Activated effector memory CD4-positive, alpha-beta T cell treated with Interleukin-2 at 50 U/mL for 16 hours (primary cell): ENCODE measurements around the gene TMEM231.
"Not testable (repeated sequence)": the region's sequence is repeated elsewhere in the genome, so short reads cannot be mapped to it uniquely, and the experiment has no call there.

Experiments
- DNase-seq: peaks from one replicate; pipeline ENCODE4 v3.0.0-alpha.2; 2020

Gene TMEM231

GRCh38 chr16:75529056-75529905 is 26.8 kb downstream of the TMEM231 start:
- no peak for DNase-seq

GRCh38 chr16:75527825-75528299 is 28.2 kb downstream of the TMEM231 start:
- DNase-seq, result no peak

- DNase-seq, result no peak
These were observed 29.8 kb downstream of the TMEM231 start for GRCh38 chr16:75526032-75526790.

DNA sequence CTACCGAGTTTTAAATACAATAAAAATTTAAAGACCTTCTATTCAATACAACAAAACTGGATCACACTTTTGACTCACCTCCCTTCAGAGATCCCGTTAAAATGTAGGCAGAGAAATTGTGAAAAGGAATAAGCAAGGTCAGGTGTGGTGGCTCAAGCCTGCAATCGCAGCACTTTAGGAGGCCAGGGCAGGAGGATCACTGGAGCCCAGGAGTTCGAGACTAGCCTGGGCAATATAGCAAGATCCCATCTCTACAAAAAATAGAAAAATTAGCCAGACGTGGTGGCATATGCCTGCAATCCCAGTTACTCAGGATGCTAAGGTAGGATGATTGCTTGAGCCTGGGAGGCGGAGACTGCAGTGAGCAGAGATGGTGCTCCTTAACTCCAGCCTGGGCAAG is 36.9 kb downstream of the TMEM231 start:
- no peak for DNase-seq

DNA sequence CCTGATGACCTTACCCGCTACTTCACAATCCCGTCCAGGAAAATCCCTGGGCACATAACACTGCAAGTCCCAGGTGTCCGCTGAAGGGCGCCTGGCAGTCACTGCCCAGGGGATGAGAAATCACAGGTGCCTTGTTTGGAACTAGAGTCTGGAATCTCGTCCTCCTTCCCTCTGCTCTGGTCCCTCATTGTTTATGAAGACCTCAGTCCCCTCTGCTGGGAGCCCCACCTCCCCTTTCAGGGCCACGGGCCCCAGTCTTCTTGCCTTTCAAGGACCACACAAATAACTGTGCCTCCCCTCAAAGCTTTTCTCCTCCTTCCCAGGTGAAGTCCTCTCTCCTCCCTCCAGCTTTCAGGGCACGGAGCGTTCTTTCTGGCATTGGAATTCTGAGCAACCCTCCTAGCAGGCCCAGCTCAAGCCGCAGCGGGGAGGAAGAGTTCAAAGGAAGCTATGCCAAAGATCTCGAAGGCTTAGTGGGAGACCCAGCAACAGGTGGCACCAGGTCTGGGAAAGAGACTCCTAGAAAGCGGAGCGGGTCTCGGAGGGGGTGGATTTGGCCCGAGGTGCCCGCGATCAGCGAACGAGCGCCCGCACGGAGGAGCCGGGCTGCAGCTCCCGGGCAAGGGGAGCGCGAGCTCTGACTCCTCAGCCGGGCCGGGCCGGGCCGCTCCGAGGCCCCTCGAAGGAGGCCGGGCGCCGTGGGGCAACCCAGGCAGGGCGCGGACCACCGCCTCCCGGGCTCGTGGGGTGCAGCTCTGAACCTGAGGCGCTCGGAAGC is 39.7 kb downstream of the TMEM231 start:
- peak; percentile 15 for DNase-seq

DNA sequence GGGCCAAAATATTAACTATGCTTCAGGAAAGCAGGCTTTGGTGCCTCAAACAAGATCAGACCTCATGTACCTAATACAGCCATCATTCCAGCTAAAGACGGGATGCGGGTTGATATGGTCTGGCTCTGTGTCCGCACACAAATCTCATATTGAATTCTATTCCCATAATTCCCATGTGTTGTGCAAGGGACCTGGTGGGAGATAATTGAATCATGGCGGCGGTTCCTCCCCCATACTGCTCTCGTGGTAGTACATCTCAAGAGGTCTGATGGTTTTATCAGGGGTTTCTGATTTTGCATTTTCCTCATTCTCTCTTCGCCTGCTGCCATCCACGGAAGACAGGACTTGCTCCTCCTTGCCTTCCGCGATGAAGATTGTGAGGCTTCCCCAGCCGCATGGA is 41.8 kb downstream of the TMEM231 start:
- DNase-seq, result no peak

GRCh38 chr16:75506574-75506973 is 49.5 kb downstream of the TMEM231 start:
- DNase-seq, result no peak

DNA sequence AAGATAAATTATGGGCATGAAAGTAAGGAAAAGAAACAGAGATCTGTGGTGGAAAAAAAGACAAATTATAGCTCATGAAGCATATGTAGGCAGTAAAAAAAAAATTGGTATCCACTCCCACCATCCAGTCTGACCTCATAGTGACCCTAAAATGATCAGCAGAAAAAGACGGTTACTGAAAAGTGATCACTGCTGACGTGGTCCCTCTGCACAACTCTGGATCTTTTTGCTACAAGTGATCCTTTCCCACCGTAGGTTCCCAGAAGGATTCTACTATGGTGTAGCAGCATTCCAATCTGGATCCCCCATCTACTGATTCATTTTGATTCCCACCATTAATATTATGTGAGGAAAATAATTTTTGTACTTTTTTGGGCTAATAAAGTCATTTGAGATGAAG is 49.9 kb downstream of the TMEM231 start:
- no peak for DNase-seq

DNA sequence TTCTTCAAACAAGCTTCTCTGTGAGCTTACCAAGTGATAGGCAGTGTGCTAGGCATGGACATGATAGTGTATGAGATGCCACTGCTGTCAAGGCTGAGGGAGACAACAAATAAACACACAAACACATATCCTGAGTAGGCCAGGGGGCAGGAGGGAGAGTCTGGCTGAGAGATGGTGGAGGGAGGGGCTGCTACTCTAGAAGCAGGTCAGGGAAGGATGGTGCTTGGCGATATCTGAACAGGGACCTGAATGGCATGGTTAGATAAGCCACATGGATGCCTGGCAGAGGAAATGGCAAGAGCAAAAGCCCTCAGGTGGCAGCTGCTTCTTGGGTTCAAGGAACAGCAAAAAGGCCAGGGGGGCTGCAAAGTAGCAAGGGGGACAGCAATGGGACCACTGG is 52.3 kb downstream of the TMEM231 start:
- no peak for DNase-seq

DNA sequence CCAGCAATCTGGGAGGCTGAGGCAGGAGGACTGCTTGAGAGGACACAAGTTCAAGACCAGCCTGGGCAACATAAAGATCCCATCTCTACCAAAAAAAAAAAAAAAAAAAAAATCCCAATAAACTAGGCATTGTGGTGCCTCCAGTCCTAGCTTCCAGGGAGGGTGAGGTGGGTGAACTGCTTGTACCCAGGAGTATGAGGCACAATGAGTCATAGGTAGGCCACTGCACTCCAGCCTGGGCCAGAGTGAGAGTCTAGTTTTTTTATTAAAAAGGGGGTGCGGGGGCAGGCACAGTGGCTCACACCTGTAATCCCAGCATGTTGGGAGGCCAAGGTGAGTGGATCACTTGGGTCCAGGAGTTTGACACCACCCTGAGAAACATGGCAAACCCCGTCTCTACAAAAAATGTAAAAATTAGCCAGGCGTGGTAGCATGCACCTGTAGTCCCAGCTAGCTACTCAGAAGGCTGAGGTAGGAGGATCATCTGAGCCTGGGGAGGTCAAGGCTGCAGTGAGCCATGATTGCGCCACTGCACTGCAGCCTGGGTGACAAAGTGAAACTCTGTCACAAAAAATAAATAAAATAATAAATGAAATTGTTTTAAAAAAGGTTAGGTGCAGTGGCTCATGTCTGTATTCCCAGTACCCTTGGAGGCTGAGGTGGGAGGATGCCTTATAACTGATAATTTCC is 53.0 kb downstream of the TMEM231 start:
- DNase-seq, result no peak

DNA sequence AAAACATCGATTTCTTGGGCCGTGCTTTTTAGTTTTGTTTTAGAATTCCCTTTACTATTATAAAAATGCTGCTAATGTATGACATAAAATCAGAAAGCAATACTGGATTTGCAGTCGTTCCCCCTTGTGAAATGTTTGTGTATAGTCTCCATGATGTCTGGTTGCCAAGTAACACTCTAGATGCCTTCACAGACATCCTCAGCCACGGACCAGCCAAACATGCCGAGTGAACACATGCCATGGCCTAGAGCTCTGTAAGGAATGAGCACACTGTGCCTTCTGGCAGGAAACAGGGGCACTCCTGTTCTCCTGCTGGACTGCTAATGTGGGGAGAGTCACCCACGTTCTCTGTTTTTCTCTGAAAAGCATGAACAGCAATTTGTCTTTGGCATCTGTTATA is 54.2 kb downstream of the TMEM231 start:
- DNase-seq, result not testable (repeated sequence)

GRCh38 chr16:75501359-75501758 is 54.7 kb downstream of the TMEM231 start:
- no peak for DNase-seq

DNA sequence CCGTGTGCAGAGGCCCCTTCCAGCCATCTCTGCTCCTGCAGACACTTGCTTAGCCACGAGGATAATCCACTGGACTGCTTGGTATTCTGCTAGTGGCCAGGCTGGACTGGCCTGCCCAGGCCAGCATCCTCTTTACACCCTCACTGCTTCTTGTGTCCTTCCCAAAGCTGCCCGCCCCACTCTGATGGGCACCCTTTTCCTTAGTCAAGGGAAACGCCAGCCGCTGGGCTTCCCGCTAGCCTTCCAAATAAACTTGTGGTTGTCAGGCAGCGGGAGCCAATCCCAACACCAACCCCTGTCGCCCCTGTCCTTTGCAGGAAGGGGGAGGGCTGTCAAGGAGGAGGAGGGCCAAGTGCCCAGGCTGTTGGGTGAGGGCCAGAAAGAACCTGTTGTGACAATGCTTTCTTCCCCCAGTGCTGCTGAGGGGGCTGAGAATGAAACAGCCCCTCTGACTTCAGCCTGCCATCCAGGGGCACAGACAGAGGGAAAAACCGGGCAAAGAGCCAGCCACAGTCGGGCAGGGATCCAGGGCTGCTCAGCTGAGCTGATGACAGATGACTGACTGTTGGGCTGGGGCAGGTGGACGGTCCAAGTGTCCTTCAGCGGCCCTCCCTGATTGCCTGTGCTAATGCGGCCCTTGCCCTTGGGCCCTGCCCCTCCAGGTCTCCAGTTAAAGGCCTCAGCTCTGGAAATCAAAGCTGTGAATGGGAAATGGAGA is 57.3 kb downstream of the TMEM231 start:
- not testable (repeated sequence) for DNase-seq

- DNase-seq, result no peak
These were observed 58.5 kb downstream of the TMEM231 start for GRCh38 chr16:75497558-75497957.

DNA sequence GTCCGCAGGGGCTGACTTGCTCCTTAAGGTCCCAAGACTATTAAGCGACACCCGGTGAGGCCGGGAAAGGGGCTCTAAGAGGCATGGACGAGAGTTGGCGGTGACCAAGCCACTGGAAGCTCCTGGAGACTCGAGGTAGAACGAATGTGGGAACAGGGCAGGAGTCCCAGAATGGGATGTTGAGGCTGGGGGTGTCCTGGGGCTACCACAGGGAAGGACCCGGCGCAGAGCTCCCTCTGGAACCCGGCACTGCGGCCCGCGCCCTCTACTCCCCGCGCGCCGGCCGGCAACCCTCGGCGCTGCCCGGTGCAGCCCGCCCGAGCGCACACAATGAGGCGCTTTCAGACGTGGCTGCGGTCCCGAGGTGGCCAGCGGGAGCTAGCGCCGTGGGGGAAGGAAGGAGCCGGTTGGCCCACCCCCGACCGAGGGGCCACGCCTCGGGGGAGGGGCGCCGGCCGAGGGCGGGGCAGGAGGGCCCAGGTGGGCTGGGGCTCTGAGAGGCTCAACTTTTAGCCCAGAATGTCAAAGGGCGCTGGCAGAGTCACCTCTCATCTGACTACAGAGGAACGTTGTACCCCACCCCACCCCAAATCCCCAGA is 60.9 kb downstream of the TMEM231 start, which contains the start of gene CHST6:
Gene CHST6 (minus strand): TSS at position 366 of the 599 bp plus-strand sequence. CDS start 15,613 bp downstream, outside the sequence.
- DNase-seq, result no peak

DNA sequence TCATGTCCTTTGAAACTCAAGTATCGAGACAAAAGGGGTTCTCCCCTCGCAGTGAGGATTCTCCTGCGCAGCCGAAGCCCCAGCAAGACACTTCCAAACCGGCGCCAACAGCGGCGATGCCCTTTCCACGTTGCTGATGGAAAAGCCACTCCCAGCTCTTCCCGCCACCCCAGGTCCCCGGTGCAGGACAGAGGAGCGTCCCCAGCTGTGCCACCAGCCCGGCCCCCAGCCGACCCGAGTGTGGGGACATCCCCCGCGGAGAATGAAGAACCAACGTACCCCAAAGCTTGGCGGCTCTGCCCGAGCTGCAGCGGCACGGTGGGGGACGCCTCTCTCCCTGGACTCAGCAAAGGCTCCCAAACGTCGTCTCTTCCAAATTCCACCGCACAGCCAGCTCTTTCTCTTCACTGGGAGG is 61.4 kb downstream of the TMEM231 start:
- DNase-seq, result no peak

GRCh38 chr16:75494184-75494583 is 61.9 kb downstream of the TMEM231 start:
- no peak for DNase-seq

DNA sequence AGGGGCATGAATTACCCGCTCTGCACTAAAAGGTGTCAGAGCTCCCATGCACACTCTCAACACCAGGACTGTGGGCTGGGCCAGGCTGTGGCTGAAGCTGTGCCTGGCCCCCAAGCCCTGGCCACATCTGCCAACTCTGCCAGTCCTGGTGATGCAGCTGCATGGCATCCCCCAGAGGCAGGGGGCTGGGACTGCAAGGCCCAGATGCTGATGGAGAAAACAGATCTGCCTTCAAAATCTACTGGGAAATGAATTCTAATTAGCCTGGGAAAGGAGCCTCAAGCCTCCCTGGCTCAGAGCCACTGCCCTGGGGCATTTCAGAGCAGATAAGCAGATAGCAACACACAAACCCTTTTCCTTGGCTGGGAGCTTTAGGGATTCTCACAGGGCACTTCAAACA is 64.2 kb downstream of the TMEM231 start:
- DNase-seq, result no peak

DNA sequence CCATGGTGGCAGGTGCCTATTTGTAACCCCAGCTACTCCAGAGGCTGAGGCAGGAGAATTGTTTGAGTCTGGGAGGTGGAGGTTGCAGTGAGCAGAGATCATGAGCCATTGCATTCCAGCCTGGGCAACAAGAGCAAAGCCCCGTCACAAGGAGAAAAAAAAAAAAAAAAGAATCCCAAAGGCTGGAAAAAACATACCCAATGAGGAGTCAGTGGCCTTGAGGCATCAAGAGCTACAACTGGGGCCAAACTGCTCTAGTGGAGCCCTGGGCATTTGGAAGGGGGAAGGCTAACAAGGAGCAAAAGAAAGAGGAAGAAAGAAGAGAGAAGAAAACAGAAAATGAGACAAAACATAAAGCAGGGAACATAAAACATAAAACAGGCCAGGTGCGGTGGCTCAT is 67.7 kb downstream of the TMEM231 start:
- DNase-seq, result no peak
